K562 (cell line): ENCODE measurements around the gene TCEAL8. TPM values are rescaled to one million over a fixed set of nuclear protein-coding genes. Genes with fewer than 3 reads are reported as not detected.

Experiments used
- ARID1B ChIP-seq: fragments of 450-650 bp; IDR thresholded peaks from 2 replicates; pipeline ENCODE4 v1.6.1; 2016; ENCODE audit warnings: antibody characterized with exemption, mild to moderate bottlenecking, inconsistent platforms
- CSDE1 ChIP-seq, 2 experiments: fragments of 450-650 bp; IDR thresholded peaks; 2 replicates each; pipeline ENCODE4 v1.6.1; 2016; ENCODE audit warnings: mild to moderate bottlenecking in 1 of 2
- ETV6 ChIP-seq, 3 experiments: fragments of 150-350 bp in 1 of 3; sonication (generic) in 1 of 3; formaldehyde crosslinking in 1 of 3; IDR thresholded peaks; 2 replicates each; pipeline versions ENCODE4 v1.6.1 to v1.8.0; 2014 to 2022; ENCODE audit warnings: borderline replicate concordance in 2 of 3, low read depth in 2 of 3, antibody characterized with exemption in 1 of 3, low read length in 1 of 3, mild to moderate bottlenecking in 1 of 3, missing genetic modification reagents in 1 of 3
- FOSL1 ChIP-seq: fragments of 200-800 bp; sonication (Bioruptor generic); conservative IDR thresholded peaks from 2 replicates; pipeline ENCODE4 v1.6.1; 2016; ENCODE audit warnings: missing genetic modification characterization, missing compliant biosample characterization
- FOXM1 ChIP-seq, 2 experiments: fragments of 450-650 bp in 1 of 2; sonication (generic) in 1 of 2; formaldehyde crosslinking in 1 of 2; IDR thresholded peaks; 2 replicates each; pipeline versions ENCODE4 v1.6.1 to v1.9.0; 2017 to 2022; ENCODE audit warnings: low read depth in 2 of 2, mild to moderate bottlenecking in 2 of 2, missing genetic modification reagents in 1 of 2, moderate library complexity in 1 of 2
- HOMEZ ChIP-seq: fragments of 250-450 bp; sonication (Bioruptor Pico); IDR thresholded peaks from 2 replicates; pipeline ENCODE4 v1.4.0; 2020; ENCODE audit warnings: mild to moderate bottlenecking, moderate library complexity
- KDM4B ChIP-seq, 2 experiments: fragments of 450-650 bp in 1 of 2; sonication (generic) in 1 of 2; IDR thresholded peaks; 2 replicates each; pipeline ENCODE4 v1.6.1; 2016 to 2017; ENCODE audit warnings: borderline replicate concordance in 2 of 2, antibody characterized with exemption in 1 of 2, low read depth in 1 of 2, mild to moderate bottlenecking in 1 of 2
- MECOM ChIP-seq: fragments of 250-450 bp; sonication (Bioruptor Pico); IDR thresholded peaks from 2 replicates; pipeline ENCODE4 v1.8.0; 2022; ENCODE audit warnings: inconsistent platforms
- MTA1 ChIP-seq: fragments of 450-650 bp; IDR thresholded peaks from 2 replicates; pipeline ENCODE4 v1.6.1; 2017; ENCODE audit warnings: borderline replicate concordance
- NELFE ChIP-seq: IDR thresholded peaks from 2 replicates; pipeline ENCODE4 v1.6.1; 2011; ENCODE audit warnings: mild to moderate bottlenecking; ENCODE audit not compliant: insufficient read depth, insufficient read length
- NFIC ChIP-seq: fragments of 450-650 bp; IDR thresholded peaks from 2 replicates; pipeline ENCODE4 v1.6.1; 2017; ENCODE audit warnings: mild to moderate bottlenecking, inconsistent platforms
- POLR2AphosphoS5 ChIP-seq: IDR thresholded peaks from 2 replicates; pipeline ENCODE4 v1.6.1; 2011; ENCODE audit warnings: mild to moderate bottlenecking, low read depth, low read length, moderate library complexity; ENCODE audit not compliant: control insufficient read depth, insufficient read depth
- POU5F1 ChIP-seq: fragments of 150-350 bp; IDR thresholded peaks from 2 replicates; pipeline ENCODE4 v1.6.1; 2014; ENCODE audit warnings: borderline replicate concordance, low read length, low read depth, mild to moderate bottlenecking; ENCODE audit not compliant: partially characterized antibody
- RAD21 ChIP-seq, 2 experiments: fragments of 250-450 bp in 1 of 2; fragments of 450-650 bp in 1 of 2; sonication (Bioruptor Pico) in 1 of 2; formaldehyde crosslinking in 1 of 2; IDR thresholded peaks in 1 of 2; conservative IDR thresholded peaks in 1 of 2; 2 replicates each; pipeline versions ENCODE4 v1.4.0 to v1.8.0; 2020 to 2022; ENCODE audit warnings: mild to moderate bottlenecking in 2 of 2, moderate library complexity in 1 of 2
- RUNX1 ChIP-seq: sonication (generic); IDR thresholded peaks from 2 replicates; pipeline ENCODE4 v1.6.1; 2016; ENCODE audit warnings: antibody characterized with exemption, low read depth
- SAFB2 ChIP-seq: fragments of 200-400 bp; formaldehyde crosslinking; IDR thresholded peaks from 2 replicates; pipeline ENCODE4 v1.6.1; 2018; ENCODE audit warnings: borderline replicate concordance, low read length, low read depth, moderate library complexity; ENCODE audit not compliant: severe bottlenecking
- SMAD4 ChIP-seq: fragments of 250-450 bp; sonication (Bioruptor Pico); conservative IDR thresholded peaks from 2 replicates; pipeline ENCODE4 v1.8.0; 2021; ENCODE audit warnings: inconsistent platforms, mild to moderate bottlenecking, moderate library complexity
- TFAM ChIP-seq: fragments of 250-450 bp; sonication (Bioruptor Pico); conservative IDR thresholded peaks from 2 replicates; pipeline ENCODE4 v1.5.0; 2021; ENCODE audit warnings: mild to moderate bottlenecking, moderate library complexity
- XRCC3 ChIP-seq: fragments of 450-650 bp; IDR thresholded peaks from 2 replicates; pipeline ENCODE4 v1.6.1; 2017; ENCODE audit warnings: mild to moderate bottlenecking, moderate library complexity
- ZNF134 ChIP-seq: fragments of 250-450 bp; sonication (Bioruptor Pico); conservative IDR thresholded peaks from 2 replicates; pipeline ENCODE4 v1.4.0; 2020
- ZNF609 ChIP-seq: sonication (generic); formaldehyde crosslinking; IDR thresholded peaks from 2 replicates; pipeline ENCODE4 v1.8.1; 2023; ENCODE audit warnings: missing genetic modification reagents, mild to moderate bottlenecking, borderline replicate concordance
- ZNF696 ChIP-seq: fragments of 250-450 bp; sonication (Bioruptor Pico); conservative IDR thresholded peaks from 2 replicates; pipeline ENCODE4 v1.4.0; 2020; ENCODE audit warnings: mild to moderate bottlenecking, moderate library complexity
- polyA plus RNA-seq, 8 experiments: library from polyadenylated mRNA; depleted of rRNA in 4 of 8; stranded (reverse) in 5 of 8; unstranded in 3 of 8; fragments of >200 nt; fragmentation: Nextera tagmentation in 2 of 8; fragmentation: Illumina TruSeq in 1 of 8; extraction: Ambion mirVana in 2 of 8; extraction: Trizol in 1 of 8; gene quantifications; 2 replicates each; pipeline versions ENCODE4 v1.2.1 to v1.2.3, GENCODE V29; 2011 to 2014; ENCODE audit warnings: inconsistent platforms in 1 of 8, missing spikeins in 1 of 8
- total RNA-seq, 7 experiments: library from RNA; depleted of rRNA in 6 of 7; stranded (reverse); fragments of >200 nt in 6 of 7; fragmentation: Illumina TruSeq in 2 of 7; extraction: Trizol in 2 of 7; gene quantifications; 2 replicates each; pipeline versions ENCODE4 v1.2.1 to v1.2.3, GENCODE V29; 2011 to 2021; ENCODE audit warnings: low replicate concordance in 1 of 7

TCEAL8 gene
- total and polyA plus RNA-seq, 9 of the 15 experiments (the other 6 are each of a cell fraction or from before 2014, with no cell fraction given) = 49.0 to 178 (median 101) TPM

- 0 out of 2 replicates have a peak, but pooled peaks have one; percentile 18 for TF ChIP-seq FOXM1 (IDR thresholded peaks at IDR 0.05; ENCODE audit: low read depth)
- no peak for TF ChIP-seq FOXM1 (CRISPR knock-in tag; IDR thresholded peaks at IDR 0.05; ENCODE audit: low read depth)
- no peak for TF ChIP-seq RUNX1
- TF ChIP-seq ZNF696 (CRISPR knock-in tag) = no peak
- peak; percentile 21; the same call in 1 of the 2 replicates for TF ChIP-seq FOSL1 (tag)
- 0 out of 2 replicates have a peak, but pooled peaks have one; percentile 18 for TF ChIP-seq MTA1
- TF ChIP-seq ZNF609 (CRISPR knock-in tag) = no peak
- TF ChIP-seq ARID1B = peak; percentile 61
- TF ChIP-seq POLR2AphosphoS5 = peak; percentile 16; the same call in 1 of the 2 replicates
- peak; percentile 89 for TF ChIP-seq MECOM (CRISPR knock-in tag)
- no peak for TF ChIP-seq KDM4B (IDR thresholded peaks at IDR 0.05; ENCODE audit: borderline replicate concordance in 2 of 2, low read depth in 1 of 2)
- TF ChIP-seq HOMEZ (CRISPR knock-in tag) = no peak
- no peak for TF ChIP-seq SMAD4 (CRISPR knock-in tag)
- TF ChIP-seq ETV6 (IDR thresholded peaks at IDR 0.05; ENCODE audit: borderline replicate concordance in 1 of 2, low read depth in 2 of 2, low read length in 1 of 2) = no peak
- no peak for TF ChIP-seq ETV6 (CRISPR knock-in tag; IDR thresholded peaks at IDR 0.05; ENCODE audit: borderline replicate concordance)
- TF ChIP-seq RAD21 (CRISPR knock-in tag; conservative IDR thresholded peaks at IDR 0.05 in 1 of 2, IDR thresholded peaks at IDR 0.05 in 1 of 2) = 0 out of 4 replicates have a peak, but pooled peaks of 1 of the 2 experiments have one; percentile 4
- TF ChIP-seq TFAM (CRISPR knock-in tag) = no peak
- TF ChIP-seq SAFB2 = no peak
- no peak for TF ChIP-seq NFIC
- TF ChIP-seq NELFE = no peak
- TF ChIP-seq XRCC3 = no peak
- no peak for TF ChIP-seq CSDE1 (IDR thresholded peaks at IDR 0.05)
- no peak for TF ChIP-seq ZNF134 (CRISPR knock-in tag)
- no peak for TF ChIP-seq POU5F1
Observed at GRCh38 chrX:103253608-103254007, 1.3 kb downstream of the TCEAL8 start (continued).
